PC-3 (cell line): ENCODE measurements around the gene RPP38. TPM values are rescaled to one million over a fixed set of nuclear protein-coding genes. Genes with fewer than 3 reads are reported as not detected.

ENCODE experiments used
- ATAC-seq: fragments of 200-7000 bp; cut with Tn5 transposase; 2 replicates; pipeline ENCODE4 v1.9.1; 2020; ENCODE audit warnings: mild to moderate bottlenecking, moderate library complexity
- BruUV-seq: library from RNA; stranded (reverse); fragments of 400-500 nt; replicated peaks from 2 replicates; lab custom pipeline; 2021; lab: Mats Ljungman, UMichigan
- CTCF ChIA-PET: fragments of 300-600 bp; sonication (Branson Sonifier 250); formaldehyde crosslinking; loops from one replicate; lab custom pipeline; 2022; ENCODE audit warnings: antibody characterized with exemption; lab: Charles Lee
- POLR2A ChIA-PET: fragments of 300-600 bp; sonication (Branson Sonifier 250); formaldehyde crosslinking; loops from one replicate; lab custom pipeline; 2022; ENCODE audit warnings: antibody characterized with exemption; ENCODE audit not compliant: unreplicated experiment; lab: Charles Lee
- DNase-seq: peaks from one replicate; pipeline ENCODE4 v3.0.0-alpha.2; 2015
- H2AFZ ChIP-seq: fragments of 300-600 bp; sonication (generic); 2 replicates; pipeline ENCODE4 v1.6.0; 2016; ENCODE audit warnings: antibody characterized with exemption, low read length
- H3F3A ChIP-seq: fragments of 300-600 bp; sonication (generic); one replicate; pipeline ENCODE4 v1.6.0; 2017; ENCODE audit warnings: antibody characterized with exemption, low read length, control low read depth, mild to moderate bottlenecking; ENCODE audit not compliant: unreplicated experiment
- H3K27ac ChIP-seq: fragments of 300-600 bp; sonication (generic); 2 replicates; pipeline ENCODE4 v1.5.1; 2016; ENCODE audit warnings: mild to moderate bottlenecking, low read length
- H3K27me3 ChIP-seq: fragments of 300-600 bp; sonication (generic); 2 replicates; pipeline ENCODE4 v1.6.1; 2016; ENCODE audit warnings: low read length, mixed read lengths
- H3K36me3 ChIP-seq: fragments of 300-600 bp; sonication (generic); 2 replicates; pipeline ENCODE4 v1.6.1; 2016; ENCODE audit warnings: low read depth, mixed run types, low read length, mixed read lengths
- H3K4me1 ChIP-seq: fragments of 300-600 bp; sonication (generic); 2 replicates; pipeline ENCODE4 v1.5.1; 2016; ENCODE audit warnings: low read length; ENCODE audit not compliant: insufficient read depth
- H3K4me2 ChIP-seq: fragments of 300-600 bp; sonication (generic); 2 replicates; pipeline ENCODE4 v1.6.0; 2016; ENCODE audit warnings: low read length
- H3K4me3 ChIP-seq: fragments of 300-600 bp; sonication (generic); 2 replicates; pipeline ENCODE4 v1.5.1; 2016; ENCODE audit warnings: mild to moderate bottlenecking, low read length, mixed read lengths
- H3K79me2 ChIP-seq: fragments of 300-600 bp; sonication (generic); 2 replicates; pipeline ENCODE4 v1.6.1; 2017; ENCODE audit warnings: low read length, mixed read lengths
- H3K9ac ChIP-seq: fragments of 300-600 bp; sonication (generic); 2 replicates; pipeline ENCODE4 v1.6.0; 2016; ENCODE audit warnings: mild to moderate bottlenecking, low read length
- H3K9me2 ChIP-seq: fragments of 300-600 bp; sonication (generic); replicated peaks from 2 replicates; pipeline ENCODE4 v1.6.1; 2016; ENCODE audit warnings: mixed run types, low read length, mixed read lengths
- H3K9me3 ChIP-seq: fragments of 300-600 bp; sonication (generic); 2 replicates; pipeline ENCODE4 v1.6.1; 2016; ENCODE audit warnings: low read length, mixed read lengths
- H4K20me1 ChIP-seq: fragments of 300-600 bp; sonication (generic); 2 replicates; pipeline ENCODE4 v1.6.1; 2016; ENCODE audit warnings: low read length, mixed read lengths
- CTCF ChIP-seq: fragments of 300-600 bp; sonication (generic); conservative IDR thresholded peaks from 2 replicates; pipeline ENCODE4 v1.5.1; 2017; ENCODE audit warnings: antibody characterized with exemption, low read depth, mild to moderate bottlenecking, low read length
- EZH2 ChIP-seq: fragments of 300-600 bp; sonication (generic); IDR thresholded peaks from one replicate; pipeline ENCODE4 v1.6.1; 2017; ENCODE audit warnings: antibody characterized with exemption, mild to moderate bottlenecking, low read length; ENCODE audit not compliant: unreplicated experiment
- EZH2phosphoT487 ChIP-seq: fragments of 300-600 bp; sonication (generic); IDR thresholded peaks from 2 replicates; pipeline ENCODE4 v1.6.1; 2018; ENCODE audit warnings: mild to moderate bottlenecking, antibody characterized with exemption, low read length, borderline replicate concordance
- intact Hi-C: fragments of 100-400 bp; cut with micrococcal nuclease; formaldehyde crosslinking; loops from 2 replicates; pipeline ENCODE4 v1.9.0; 2023
- total RNA-seq: library from RNA; depleted of rRNA; stranded (reverse); fragments of >200 nt; gene quantifications from 2 replicates; pipeline ENCODE4 v1.2.3, GENCODE V29; 2014

RPP38 gene
- total RNA-seq, 1 experiment from 2014 or later = 8.5 TPM

GRCh38 chr10:15069230-15069629, 27.9 kb upstream of the RPP38 start:
- H2AFZ ChIP-seq = no peak overlapping the region
- POLR2A ChIA-PET = no interaction called here

GRCh38 chr10:15072358-15072757, 24.8 kb upstream of the RPP38 start:
- no peak overlapping the region for H2AFZ ChIP-seq
- intact Hi-C loops = no loop called here
- no peak for ATAC-seq
- no peaks in the 10 kb centered on the region for H3K27me3 ChIP-seq
- no peaks in the 10 kb centered on the region for H3F3A ChIP-seq
- H3K27ac ChIP-seq = no peak overlapping the region
- no peaks in the 10 kb centered on the region for H3K36me3 ChIP-seq
- H3K9me2 ChIP-seq = no peaks in the 10 kb centered on the region
- no peak for TF ChIP-seq EZH2phosphoT487
- no peak for TF ChIP-seq CTCF
- TF ChIP-seq EZH2 = no peak
- H3K9me3 ChIP-seq = no peaks in the 10 kb centered on the region
- H3K4me2 ChIP-seq = no peak overlapping the region
- no peak overlapping the region for H3K9ac ChIP-seq
- POLR2A ChIA-PET = no interaction called here
- no TSS peak for BruUV-seq
- H3K4me3 ChIP-seq = no peak overlapping the region
- DNase-seq = no peak
- H4K20me1 ChIP-seq = no peaks in the 10 kb centered on the region
- H3K79me2 ChIP-seq = no peaks in the 10 kb centered on the region
- CTCF ChIA-PET = no interaction called here
- no peaks in the 10 kb centered on the region for H3K4me1 ChIP-seq

More at GRCh38 chr10:15069230-15069629, 27.9 kb upstream of the RPP38 start:
- no peaks in the 10 kb centered on the region for H3K9me2 ChIP-seq
- H3F3A ChIP-seq = no peaks in the 10 kb centered on the region
- DNase-seq (no peak), ATAC-seq (no peak)
- H3K4me1 ChIP-seq = no peaks in the 10 kb centered on the region
- intact Hi-C loops = no loop called here
- no peaks in the 10 kb centered on the region for H3K36me3 ChIP-seq
- H3K9me3 ChIP-seq = no peaks in the 10 kb centered on the region
- no TSS peak for BruUV-seq
- TF ChIP-seq EZH2phosphoT487 = no peak
- no peak overlapping the region for H3K4me2 ChIP-seq
- H3K4me3 ChIP-seq = no peak overlapping the region
- H3K27me3 ChIP-seq = no peaks in the 10 kb centered on the region
- H3K9ac ChIP-seq = no peak overlapping the region
- CTCF ChIA-PET = interaction anchor here (0.6 kb wide), 1 partner anchor 845 kb away, joined by 3 read pairs; no protein-coding TSS in a partner anchor
- no peaks in the 10 kb centered on the region for H3K79me2 ChIP-seq
- H3K27ac ChIP-seq = no peak overlapping the region
- H4K20me1 ChIP-seq = no peaks in the 10 kb centered on the region

GRCh38 chr10:15075421-15075820, 21.7 kb upstream of the RPP38 start:
- CTCF ChIA-PET = no interaction called here
- Histone ChIP-seq H3K9me3 (no peaks in the 10 kb centered on the region), H3F3A (no peaks in the 10 kb centered on the region), H3K79me2 (no peaks in the 10 kb centered on the region), H3K27ac (no peak overlapping the region), H3K4me1 (no peaks in the 10 kb centered on the region), H3K9me2 (no peaks in the 10 kb centered on the region), H4K20me1 (no peaks in the 10 kb centered on the region), H3K9ac (no peak overlapping the region), H3K27me3 (no peaks in the 10 kb centered on the region), H2AFZ (no peak overlapping the region), H3K4me2 (no peak overlapping the region), H3K36me3 (no peaks in the 10 kb centered on the region), H3K4me3 (no peak overlapping the region)
- POLR2A ChIA-PET = no interaction called here
- BruUV-seq = no TSS peak
- no peak for ATAC-seq
- TF ChIP-seq CTCF (no peak), EZH2phosphoT487 (no peak), EZH2 (no peak)
- DNase-seq = no peak
- intact Hi-C loops = no loop called here
